KOPT-K1 (cell line): ENCODE data around the gene BPIFB3.
"Not testable (repeated sequence)": the region's sequence is repeated elsewhere in the genome, so short reads cannot be mapped to it uniquely, and the experiment has no call there.

Experiments used
- H3K27ac ChIP-seq: fragments of 200-600 bp; sonication (generic); 2 replicates; pipeline ENCODE4 v1.5.1; 2016; ENCODE audit warnings: antibody characterized with exemption, mild to moderate bottlenecking, low read depth, low read length; ENCODE audit not compliant: poor library complexity, severe bottlenecking
- H3K36me3 ChIP-seq: fragments of 200-600 bp; sonication (generic); 2 replicates; pipeline ENCODE4 v1.5.1; 2017; ENCODE audit warnings: antibody characterized with exemption, mild to moderate bottlenecking, low read length, moderate library complexity; ENCODE audit not compliant: insufficient read depth
- H3K9me3 ChIP-seq: fragments of 200-600 bp; sonication (generic); 2 replicates; pipeline ENCODE4 v1.5.1; 2017; ENCODE audit warnings: antibody characterized with exemption, low read length, mild to moderate bottlenecking; ENCODE audit not compliant: insufficient read depth, poor library complexity, severe bottlenecking

The BPIFB3 gene

GRCh38 chr20:33122297-33122696 is 68.6 kb downstream of the BPIFB3 start:
- peaks cover 29% of the 10 kb centered on the region for H3K9me3 ChIP-seq
- not testable (repeated sequence) for H3K36me3 ChIP-seq, H3K27ac ChIP-seq
